HepG2 (cell line): ENCODE measurements around the gene MTURN. TPM values are rescaled to one million over a fixed set of nuclear protein-coding genes. Genes with fewer than 3 reads are reported as not detected.

Experiments used
- ATAC-seq: fragments of 200-7000 bp; cut with Tn5 transposase; 3 replicates; pipeline ENCODE4 v1.9.1; 2020; ENCODE audit warnings: mild to moderate bottlenecking, moderate library complexity
- BruUV-seq: library from RNA; stranded (reverse); fragments of 400-500 nt; replicated peaks from 2 replicates; lab custom pipeline; 2021; lab: Mats Ljungman, UMichigan
- CTCF ChIA-PET: fragments of 300-600 bp; formaldehyde crosslinking; extraction: SDS; loops from one replicate; lab custom pipeline; 2021; ENCODE audit warnings: low total read pairs, inconsistent platforms, low intra/inter-chr PET ratio; lab: Yijun Ruan, JAX
- POLR2A ChIA-PET: fragments of 350-600 bp; sonication (Branson Sonifier 250); formaldehyde crosslinking; loops from one replicate; lab custom pipeline; 2020; ENCODE audit warnings: antibody characterized with exemption, inconsistent platforms; lab: Yijun Ruan, JAX
- DNase-seq: peaks from one replicate; pipeline ENCODE4 v3.0.0-alpha.2; 2015; ENCODE audit warnings: low spot score
- FAIRE-seq: peaks from 3 replicates; lab custom pipeline; 2011; peaks lifted over from hg19 to GRCh38; lab: Jason Lieb, UNC
- H2AFZ ChIP-seq: one replicate; pipeline ENCODE4 v1.6.1; 2011; ENCODE audit warnings: low read length, inconsistent platforms
- H3K27ac ChIP-seq: fragments of 300-600 bp; 3 replicates; pipeline ENCODE4 v1.8.0; 2011; ENCODE audit warnings: mixed run types, mild to moderate bottlenecking, mixed read lengths, low read length, inconsistent platforms; ENCODE audit not compliant: insufficient read depth; ENCODE audit errors: extremely low read length
- H3K27me3 ChIP-seq, 2 experiments: fragments of 200-600 bp in 1 of 2; 2 replicates in 1 of 2; 3 replicates in 1 of 2; pipeline versions ENCODE4 v1.6.0 to v1.8.0; 2011; ENCODE audit warnings: low read length in 2 of 2, mild to moderate bottlenecking in 2 of 2, moderate library complexity in 2 of 2, inconsistent platforms in 1 of 2; ENCODE audit not compliant: insufficient read depth in 2 of 2, control insufficient read depth in 1 of 2
- H3K36me3 ChIP-seq, 2 experiments: fragments of 200-600 bp in 1 of 2; replicated peaks in 1 of 2; 2 replicates in 1 of 2; 3 replicates in 1 of 2; pipeline versions ENCODE4 v1.5.1 to v1.8.0; 2011; ENCODE audit warnings: low read length in 2 of 2, inconsistent platforms in 1 of 2; ENCODE audit not compliant: insufficient read depth in 2 of 2, control insufficient read depth in 1 of 2
- H3K4me1 ChIP-seq: 2 replicates; pipeline ENCODE4 v1.5.1; 2012; ENCODE audit warnings: low read length, inconsistent platforms; ENCODE audit not compliant: insufficient read depth
- H3K4me2 ChIP-seq: 2 replicates; pipeline ENCODE4 v1.6.0; 2011; ENCODE audit warnings: low read depth, low read length, inconsistent platforms
- H3K4me3 ChIP-seq, 3 experiments: fragments of 200-600 bp in 1 of 3; sonication (generic), shearing (Covaris generic) in 1 of 3; replicated peaks in 1 of 3; 2 replicates each; pipeline ENCODE4 v1.5.1; 2011 to 2016; ENCODE audit warnings: low read length in 3 of 3, inconsistent platforms in 2 of 3, low read depth in 2 of 3, mild to moderate bottlenecking in 2 of 3, control low read depth in 1 of 3, mixed read lengths in 1 of 3; ENCODE audit not compliant: insufficient read depth in 1 of 3
- H3K79me2 ChIP-seq: one replicate; pipeline ENCODE4 v1.6.1; 2011; ENCODE audit warnings: low read length, inconsistent platforms; ENCODE audit not compliant: insufficient read depth
- H3K9ac ChIP-seq: 2 replicates; pipeline ENCODE4 v1.6.0; 2011; ENCODE audit warnings: mild to moderate bottlenecking, low read depth, low read length, inconsistent platforms; ENCODE audit not compliant: insufficient read depth
- H3K9me3 ChIP-seq: 2 replicates; pipeline ENCODE4 v1.5.1; 2012; ENCODE audit warnings: mild to moderate bottlenecking, low read length
- H4K20me1 ChIP-seq: 2 replicates; pipeline ENCODE4 v1.6.0; 2011; ENCODE audit warnings: inconsistent platforms, mild to moderate bottlenecking, low read length, moderate library complexity; ENCODE audit not compliant: insufficient read depth
- ELF3 ChIP-seq: IDR thresholded peaks from 2 replicates; pipeline ENCODE4 v1.6.1; 2016; ENCODE audit warnings: missing genetic modification reagents, missing compliant biosample characterization
- FIP1L1 ChIP-seq: fragments of 200-400 bp; formaldehyde crosslinking; IDR thresholded peaks from 2 replicates; pipeline ENCODE4 v1.6.1; 2018; ENCODE audit warnings: low read depth, mild to moderate bottlenecking, low read length, moderate library complexity, borderline replicate concordance; ENCODE audit not compliant: insufficient read depth
- KDM4B ChIP-seq: sonication (generic); formaldehyde crosslinking; IDR thresholded peaks from 2 replicates; pipeline ENCODE4 v1.4.0; 2020; ENCODE audit warnings: missing genetic modification reagents
- KMT2A ChIP-seq: sonication (generic); formaldehyde crosslinking; IDR thresholded peaks from 2 replicates; pipeline ENCODE4 v1.4.0; 2020; ENCODE audit warnings: missing genetic modification reagents
- NRL ChIP-seq: sonication (generic); formaldehyde crosslinking; IDR thresholded peaks from 2 replicates; pipeline ENCODE4 v1.5.0; 2020; ENCODE audit warnings: missing genetic modification reagents, mild to moderate bottlenecking, moderate library complexity, borderline replicate concordance
- TFAP4 ChIP-seq: sonication (generic); IDR thresholded peaks from 2 replicates; pipeline ENCODE4 v1.6.1; 2016; ENCODE audit warnings: low read depth, borderline replicate concordance
- ZFP36L2 ChIP-seq: sonication (generic); formaldehyde crosslinking; IDR thresholded peaks from 2 replicates; pipeline ENCODE4 v1.4.0; 2020; ENCODE audit warnings: missing genetic modification reagents
- ZFX ChIP-seq: sonication (generic); formaldehyde crosslinking; IDR thresholded peaks from 2 replicates; pipeline ENCODE4 v1.4.0; 2020; ENCODE audit warnings: mild to moderate bottlenecking, low read depth, missing genetic modification reagents, moderate library complexity
- ZNF564 ChIP-seq: sonication (generic); formaldehyde crosslinking; IDR thresholded peaks from 2 replicates; pipeline ENCODE4 v1.8.1; 2023; ENCODE audit warnings: mild to moderate bottlenecking, missing genetic modification reagents
- WGBS: methylation state at CpG from one replicate; pipeline ENCODE4 v1.1.6; 2017; ENCODE audit warnings: low lambda C conversion rate; 5-methylcytosine and 5-hydroxymethylcytosine counted together
- in situ Hi-C: cut with HindIII; loops from 2 replicates; pipeline ENCODE4 v1.10.0; 2017; ENCODE audit warnings: low pct_unique_long_range_greater_than_20kb; ENCODE audit not compliant: extremely low pct_ligation_motif_present
- intact Hi-C: fragments of 100-400 bp; cut with micrococcal nuclease; formaldehyde crosslinking; loops from one replicate; pipeline ENCODE4 v1.10.0; 2022; ENCODE audit not compliant: unreplicated experiment
- polyA plus RNA-seq, 8 experiments: library from polyadenylated mRNA; depleted of rRNA in 3 of 8; stranded (reverse) in 7 of 8; unstranded in 1 of 8; fragments of >200 nt; fragmentation: Illumina TruSeq in 4 of 8; extraction: Trizol in 4 of 8; gene quantifications; 2 replicates each; pipeline versions ENCODE4 v1.2.1 to v1.2.3, GENCODE V29; 2011 to 2016; ENCODE audit warnings: low read depth in 4 of 8, missing spikeins in 1 of 8, mixed read lengths in 1 of 8; ENCODE audit not compliant: insufficient read depth in 1 of 8
- total RNA-seq, 5 experiments: library from RNA; depleted of rRNA; stranded (reverse); fragments of >200 nt; fragmentation: Illumina TruSeq; extraction: Trizol; gene quantifications; 2 replicates each; pipeline ENCODE4 v1.2.3, GENCODE V29; 2016; ENCODE audit warnings: low read depth in 1 of 5
- TF ChIP-seq, protein P1 (sequence below), 2 experiments: IDR thresholded peaks; 2 replicates each; pipeline ENCODE4 v1.6.1; 2011 to 2012; ENCODE audit warnings: low read length in 2 of 2, borderline replicate concordance in 1 of 2, low read depth in 1 of 2, mild to moderate bottlenecking in 1 of 2, moderate library complexity in 1 of 2
- TF ChIP-seq, protein P2 (sequence below): sonication (generic); formaldehyde crosslinking; conservative IDR thresholded peaks from 2 replicates; pipeline ENCODE4 v1.4.0; 2020; ENCODE audit warnings: missing genetic modification reagents
- TF ChIP-seq, protein P3 (sequence below): IDR thresholded peaks from 2 replicates; pipeline ENCODE4 v1.6.1; 2016; ENCODE audit warnings: missing biosample characterization, missing genetic modification reagents, low read depth
- TF ChIP-seq, protein P4 (sequence below): sonication (generic); formaldehyde crosslinking; IDR thresholded peaks from 2 replicates; pipeline ENCODE4 v1.5.0; 2020; ENCODE audit warnings: mild to moderate bottlenecking, missing genetic modification reagents

Gene MTURN
- total and polyA plus RNA-seq, 2 of the 13 experiments (the other 11 are each of a cell fraction or from before 2014, with no cell fraction given): 5.7 to 7.2 TPM

DNA sequence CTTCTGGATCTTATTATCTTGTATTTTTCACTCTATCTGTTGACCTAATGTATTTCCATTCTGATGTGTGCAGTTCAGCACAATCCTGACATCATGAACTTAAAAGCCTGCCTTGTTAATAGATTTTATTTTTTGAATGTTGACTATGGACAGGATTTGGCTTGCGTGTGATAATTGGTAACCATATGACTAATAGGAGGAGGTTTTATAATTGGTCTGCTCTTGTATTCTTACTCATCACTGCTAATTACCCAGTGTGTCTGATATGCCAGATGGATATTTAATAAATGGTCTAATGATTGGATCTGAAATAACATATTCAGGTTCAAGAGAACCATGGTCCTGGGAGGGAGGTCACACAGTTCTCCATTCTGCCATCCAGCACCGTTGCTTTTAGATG lies 45.9 kb downstream of the MTURN start:
- Histone ChIP-seq H3K27ac (no peak overlapping the region), H2AFZ (no peak overlapping the region), H3K9me3 (no peaks in the 10 kb centered on the region), H4K20me1 (no peaks in the 10 kb centered on the region), H3K4me1 (peaks cover 14% of the 10 kb centered on the region), H3K27me3 (no peaks in the 10 kb centered on the region; a peak in 1 of 5 replicates), H3K36me3 (no peaks in the 10 kb centered on the region), H3K79me2 (no peaks in the 10 kb centered on the region), H3K4me3 (no peak overlapping the region), H3K4me2 (no peak overlapping the region), H3K9ac (no peak overlapping the region)
- ChIA-PET CTCF (no interaction called here), POLR2A (no interaction called here)
- DNase-seq (no peak), ATAC-seq (no peak), FAIRE-seq (no peak)
- 49% methylated on average over 2 of the region's 2 CpGs for WGBS
- in situ Hi-C loops (no loop called here), intact Hi-C loops (no loop called here)
- BruUV-seq: no TSS peak
- no peak for TF ChIP-seq KMT2A (CRISPR knock-in tag)
- TF ChIP-seq, protein P1, sequence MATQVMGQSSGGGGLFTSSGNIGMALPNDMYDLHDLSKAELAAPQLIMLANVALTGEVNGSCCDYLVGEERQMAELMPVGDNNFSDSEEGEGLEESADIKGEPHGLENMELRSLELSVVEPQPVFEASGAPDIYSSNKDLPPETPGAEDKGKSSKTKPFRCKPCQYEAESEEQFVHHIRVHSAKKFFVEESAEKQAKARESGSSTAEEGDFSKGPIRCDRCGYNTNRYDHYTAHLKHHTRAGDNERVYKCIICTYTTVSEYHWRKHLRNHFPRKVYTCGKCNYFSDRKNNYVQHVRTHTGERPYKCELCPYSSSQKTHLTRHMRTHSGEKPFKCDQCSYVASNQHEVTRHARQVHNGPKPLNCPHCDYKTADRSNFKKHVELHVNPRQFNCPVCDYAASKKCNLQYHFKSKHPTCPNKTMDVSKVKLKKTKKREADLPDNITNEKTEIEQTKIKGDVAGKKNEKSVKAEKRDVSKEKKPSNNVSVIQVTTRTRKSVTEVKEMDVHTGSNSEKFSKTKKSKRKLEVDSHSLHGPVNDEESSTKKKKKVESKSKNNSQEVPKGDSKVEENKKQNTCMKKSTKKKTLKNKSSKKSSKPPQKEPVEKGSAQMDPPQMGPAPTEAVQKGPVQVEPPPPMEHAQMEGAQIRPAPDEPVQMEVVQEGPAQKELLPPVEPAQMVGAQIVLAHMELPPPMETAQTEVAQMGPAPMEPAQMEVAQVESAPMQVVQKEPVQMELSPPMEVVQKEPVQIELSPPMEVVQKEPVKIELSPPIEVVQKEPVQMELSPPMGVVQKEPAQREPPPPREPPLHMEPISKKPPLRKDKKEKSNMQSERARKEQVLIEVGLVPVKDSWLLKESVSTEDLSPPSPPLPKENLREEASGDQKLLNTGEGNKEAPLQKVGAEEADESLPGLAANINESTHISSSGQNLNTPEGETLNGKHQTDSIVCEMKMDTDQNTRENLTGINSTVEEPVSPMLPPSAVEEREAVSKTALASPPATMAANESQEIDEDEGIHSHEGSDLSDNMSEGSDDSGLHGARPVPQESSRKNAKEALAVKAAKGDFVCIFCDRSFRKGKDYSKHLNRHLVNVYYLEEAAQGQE (IDR thresholded peaks at IDR 0.05; ENCODE audit: borderline replicate concordance in 1 of 2, low read depth in 1 of 2, low read length in 2 of 2): no peak
- TF ChIP-seq ZNF564 (CRISPR knock-in tag): no peak
- TF ChIP-seq, protein P2, sequence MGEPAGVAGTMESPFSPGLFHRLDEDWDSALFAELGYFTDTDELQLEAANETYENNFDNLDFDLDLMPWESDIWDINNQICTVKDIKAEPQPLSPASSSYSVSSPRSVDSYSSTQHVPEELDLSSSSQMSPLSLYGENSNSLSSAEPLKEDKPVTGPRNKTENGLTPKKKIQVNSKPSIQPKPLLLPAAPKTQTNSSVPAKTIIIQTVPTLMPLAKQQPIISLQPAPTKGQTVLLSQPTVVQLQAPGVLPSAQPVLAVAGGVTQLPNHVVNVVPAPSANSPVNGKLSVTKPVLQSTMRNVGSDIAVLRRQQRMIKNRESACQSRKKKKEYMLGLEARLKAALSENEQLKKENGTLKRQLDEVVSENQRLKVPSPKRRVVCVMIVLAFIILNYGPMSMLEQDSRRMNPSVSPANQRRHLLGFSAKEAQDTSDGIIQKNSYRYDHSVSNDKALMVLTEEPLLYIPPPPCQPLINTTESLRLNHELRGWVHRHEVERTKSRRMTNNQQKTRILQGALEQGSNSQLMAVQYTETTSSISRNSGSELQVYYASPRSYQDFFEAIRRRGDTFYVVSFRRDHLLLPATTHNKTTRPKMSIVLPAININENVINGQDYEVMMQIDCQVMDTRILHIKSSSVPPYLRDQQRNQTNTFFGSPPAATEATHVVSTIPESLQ (CRISPR knock-in tag): no peak
- TF ChIP-seq FIP1L1: no peak
- TF ChIP-seq, protein P3, sequence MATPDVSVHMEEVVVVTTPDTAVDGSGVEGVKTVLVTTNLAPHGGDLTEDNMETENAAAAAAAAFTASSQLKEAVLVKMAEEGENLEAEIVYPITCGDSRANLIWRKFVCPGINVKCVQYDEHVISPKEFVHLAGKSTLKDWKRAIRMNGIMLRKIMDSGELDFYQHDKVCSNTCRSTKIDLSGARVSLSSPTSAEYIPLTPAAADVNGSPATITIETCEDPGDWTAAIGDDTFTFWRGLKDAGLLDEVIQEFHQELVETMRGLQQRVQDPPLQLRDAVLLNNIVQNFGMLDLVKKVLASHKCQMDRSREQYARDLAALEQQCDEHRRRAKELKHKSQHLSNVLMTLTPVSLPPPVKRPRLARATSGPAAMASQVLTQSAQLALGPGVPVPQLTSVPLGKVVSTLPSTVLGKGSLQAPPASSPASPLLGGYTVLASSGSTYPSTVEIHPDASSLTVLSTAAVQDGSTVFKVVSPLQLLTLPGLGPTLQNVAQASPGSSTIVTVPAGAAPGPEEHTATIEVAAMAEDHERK: no peak
- TF ChIP-seq TFAP4: no peak
- no peak for TF ChIP-seq KDM4B (CRISPR knock-in tag)
- no peak for TF ChIP-seq ELF3 (CRISPR knock-in tag)
- TF ChIP-seq NRL (CRISPR knock-in tag): no peak
- TF ChIP-seq ZFX (CRISPR knock-in tag): no peak
- TF ChIP-seq, protein P4, sequence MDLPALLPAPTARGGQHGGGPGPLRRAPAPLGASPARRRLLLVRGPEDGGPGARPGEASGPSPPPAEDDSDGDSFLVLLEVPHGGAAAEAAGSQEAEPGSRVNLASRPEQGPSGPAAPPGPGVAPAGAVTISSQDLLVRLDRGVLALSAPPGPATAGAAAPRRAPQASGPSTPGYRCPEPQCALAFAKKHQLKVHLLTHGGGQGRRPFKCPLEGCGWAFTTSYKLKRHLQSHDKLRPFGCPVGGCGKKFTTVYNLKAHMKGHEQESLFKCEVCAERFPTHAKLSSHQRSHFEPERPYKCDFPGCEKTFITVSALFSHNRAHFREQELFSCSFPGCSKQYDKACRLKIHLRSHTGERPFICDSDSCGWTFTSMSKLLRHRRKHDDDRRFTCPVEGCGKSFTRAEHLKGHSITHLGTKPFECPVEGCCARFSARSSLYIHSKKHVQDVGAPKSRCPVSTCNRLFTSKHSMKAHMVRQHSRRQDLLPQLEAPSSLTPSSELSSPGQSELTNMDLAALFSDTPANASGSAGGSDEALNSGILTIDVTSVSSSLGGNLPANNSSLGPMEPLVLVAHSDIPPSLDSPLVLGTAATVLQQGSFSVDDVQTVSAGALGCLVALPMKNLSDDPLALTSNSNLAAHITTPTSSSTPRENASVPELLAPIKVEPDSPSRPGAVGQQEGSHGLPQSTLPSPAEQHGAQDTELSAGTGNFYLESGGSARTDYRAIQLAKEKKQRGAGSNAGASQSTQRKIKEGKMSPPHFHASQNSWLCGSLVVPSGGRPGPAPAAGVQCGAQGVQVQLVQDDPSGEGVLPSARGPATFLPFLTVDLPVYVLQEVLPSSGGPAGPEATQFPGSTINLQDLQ (CRISPR knock-in tag): no peak
- no peak for TF ChIP-seq ZFP36L2
